NCI-H69 (cell line): ENCODE data around the gene CTU2.
"Not testable (repeated sequence)": the region's sequence is repeated elsewhere in the genome, so short reads cannot be mapped to it uniquely, and the experiment has no call there.

Experiments used
- DNase-seq: peaks from one replicate; lab custom pipeline; 2025; lab: John Stamatoyannopoulos, UW

CTU2 gene

GRCh38 chr16:88706229-88706964 lies at the start of gene CTU2, which contains the start of gene RNF166:
Gene CTU2, plus strand, starts transcription at chr16:88706503. Its CDS starts 28 bp downstream, at chr16:88706531.
Gene RNF166, minus strand, starts transcription at chr16:88706408. Its CDS starts 83 bp downstream, at chr16:88706325.
- DNase-seq: peak; percentile 84

- DNase-seq: no peak
Measured at GRCh38 chr16:88657371-88657770, 48.9 kb upstream of the CTU2 start.

- DNase-seq: no peak
Measured at GRCh38 chr16:88658714-88659113, 47.6 kb upstream of the CTU2 start.

GRCh38 chr16:88659160-88659559 lies 47.1 kb upstream of the CTU2 start:
- DNase-seq: no peak

GRCh38 chr16:88661468-88661867 lies 44.8 kb upstream of the CTU2 start:
- DNase-seq: no peak

GRCh38 chr16:88662222-88662842 lies 44.0 kb upstream of the CTU2 start:
- DNase-seq: no peak

GRCh38 chr16:88662843-88663606 lies 43.3 kb upstream of the CTU2 start, which contains the start of gene MVD:
Gene MVD, minus strand, starts transcription at chr16:88663091. Its CDS starts 11 bp downstream, at chr16:88663080.
- peak; percentile 95 for DNase-seq

- no peak for DNase-seq
Measured at GRCh38 chr16:88665148-88665547, 41.2 kb upstream of the CTU2 start.

- no peak for DNase-seq
Measured at GRCh38 chr16:88665570-88665969, 40.7 kb upstream of the CTU2 start.

- DNase-seq: no peak
Measured at GRCh38 chr16:88667461-88667860, 38.8 kb upstream of the CTU2 start.

GRCh38 chr16:88669493-88669892 lies 36.8 kb upstream of the CTU2 start:
- DNase-seq: not testable (repeated sequence)

- no peak for DNase-seq
Measured at GRCh38 chr16:88669980-88670379, 36.3 kb upstream of the CTU2 start.

GRCh38 chr16:88671806-88672205 lies 34.5 kb upstream of the CTU2 start:
- no peak for DNase-seq

GRCh38 chr16:88672776-88673175 lies 33.5 kb upstream of the CTU2 start:
- peak; percentile 23 for DNase-seq

GRCh38 chr16:88673716-88674379 lies 32.5 kb upstream of the CTU2 start:
- no peak for DNase-seq

- no peak for DNase-seq
Measured at GRCh38 chr16:88676502-88677242, 29.6 kb upstream of the CTU2 start.

GRCh38 chr16:88677721-88678120 lies 28.6 kb upstream of the CTU2 start:
- DNase-seq: no peak

GRCh38 chr16:88678224-88678979 lies 27.9 kb upstream of the CTU2 start:
- peak; percentile 21 for DNase-seq

GRCh38 chr16:88680554-88681083 lies 25.7 kb upstream of the CTU2 start:
- no peak for DNase-seq

- peak; percentile 22 for DNase-seq
Measured at GRCh38 chr16:88681084-88681680, 25.1 kb upstream of the CTU2 start.
